Esophagus squamous epithelium (tissue), 5 donors: Measurements from ENCODE around the gene ZNF341. TPM values are rescaled to one million over a fixed set of nuclear protein-coding genes. Genes with fewer than 3 reads are reported as not detected.

Source experiments
- DNase-seq: peaks from one replicate; lab custom pipeline; 2025; lab: John Stamatoyannopoulos, UW
- H3K27ac ChIP-seq, 4 donors: fragments of 200-600 bp; sonication (generic); one replicate each; pipeline ENCODE4 v1.5.1; 2016 to 2019; ENCODE audit warnings: mild to moderate bottlenecking in 1 of 4
- H3K27me3 ChIP-seq, 4 donors: fragments of 200-600 bp; sonication (generic); 1 replicate in 3 of 4; 2 replicates in 1 of 4; pipeline versions ENCODE4 v1.5.1 to v1.6.0; 2017 to 2021; ENCODE audit warnings: antibody characterized with exemption in 1 of 4
- H3K36me3 ChIP-seq, 3 donors: fragments of 200-600 bp; sonication (generic); one replicate each; pipeline ENCODE4 v1.5.1; 2016 to 2019
- H3K4me1 ChIP-seq, 3 donors: fragments of 200-600 bp; sonication (generic); one replicate each; pipeline ENCODE4 v1.5.1; 2017 to 2019
- H3K4me3 ChIP-seq, 4 donors: fragments of 200-600 bp; sonication (generic); 1 replicate in 3 of 4; 2 replicates in 1 of 4; pipeline ENCODE4 v1.5.1; 2016 to 2019; ENCODE audit warnings: mild to moderate bottlenecking in 2 of 4, moderate library complexity in 1 of 4
- H3K9me3 ChIP-seq, 3 donors: fragments of 200-600 bp; sonication (generic); one replicate each; pipeline ENCODE4 v1.5.1; 2016 to 2019
- CTCF ChIP-seq, 6 experiments: fragments of 450-650 bp in 4 of 6; fragments of 200-600 bp in 2 of 6; sonication (generic) in 2 of 6; IDR thresholded peaks; one replicate each; pipeline ENCODE4 v1.5.1; 2016 to 2019; ENCODE audit warnings: antibody characterized with exemption in 6 of 6, mild to moderate bottlenecking in 4 of 6, moderate library complexity in 4 of 6
- POLR2A ChIP-seq, 4 donors: fragments of 450-650 bp; IDR thresholded peaks; one replicate each; pipeline ENCODE4 v1.6.1; 2017; ENCODE audit warnings: antibody characterized with exemption in 4 of 4, mild to moderate bottlenecking in 4 of 4, moderate library complexity in 3 of 4
- WGBS, 2 donors: methylation state at CpG; one replicate each; pipeline ENCODE4 v1.1.5; 2018; 5-methylcytosine and 5-hydroxymethylcytosine counted together
- intact Hi-C: fragments of 100-400 bp; cut with DNase I; formaldehyde crosslinking; loops from one replicate; pipeline ENCODE4 v1.15.0; 2022
- total RNA-seq, 4 donors: library from RNA; depleted of rRNA; stranded (reverse); fragments of >200 nt; gene quantifications; one replicate each; pipeline ENCODE4 v1.1.0, GENCODE V29; 2016
- donor health status: DM: yes; HTN: yes; CAD: no.

ZNF341 gene
- total RNA-seq, 4 donors from 2014 or later = 1.7 to 4.0 (median 3.2) TPM

DNA sequence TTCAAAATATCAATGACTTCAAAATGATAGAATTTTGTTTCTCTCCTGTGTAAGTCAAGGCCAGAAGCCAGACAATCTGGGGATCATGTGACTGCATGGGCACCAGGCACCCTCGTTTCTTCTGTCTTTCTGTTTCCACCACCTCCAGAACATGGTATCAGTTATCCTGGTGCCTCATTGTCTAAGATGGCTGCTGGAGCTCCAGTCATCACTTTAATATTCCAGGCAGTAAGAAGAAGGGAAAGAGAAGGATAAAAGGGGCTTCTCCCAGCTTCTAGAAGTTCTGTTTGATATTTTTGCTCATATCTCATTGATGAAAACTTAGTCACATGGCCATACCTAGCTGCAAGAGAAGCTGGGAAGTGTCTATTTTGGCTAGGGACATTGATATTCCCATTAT lies 25.7 kb downstream of the ZNF341 start:
- H3K4me3 ChIP-seq = no peak overlapping the region

GRCh38 chr20:33761698-33762250 lies 30.0 kb downstream of the ZNF341 start:
- no peak overlapping the region for H3K27ac ChIP-seq
- DNase-seq = no peak
- H3K4me1 ChIP-seq = no peaks in the 10 kb centered on the region
- H3K4me3 ChIP-seq = no peak overlapping the region
- no peak for TF ChIP-seq CTCF (IDR thresholded peaks at IDR 0.05)
- TF ChIP-seq POLR2A (IDR thresholded peaks at IDR 0.05) = no peak
- peaks cover 5 to 9% (median 8%) of the 10 kb centered on the region in 3 donors for H3K9me3 ChIP-seq
- intact Hi-C loops = no loop called here
- H3K36me3 ChIP-seq = peaks cover 0 to 57% (median 13%) of the 10 kb centered on the region in 3 donors
- H3K27me3 ChIP-seq = no peaks in the 10 kb centered on the region
- 96 to 98% methylated on average over 10 to 12 of the region's 13 CpGs for WGBS, 2 donors

More for the DNA sequence above, 25.7 kb downstream of the ZNF341 start:
- no peaks in the 10 kb centered on the region for H3K27me3 ChIP-seq
- no peaks in the 10 kb centered on the region for H3K4me1 ChIP-seq
- intact Hi-C loops = no loop called here
- peaks cover 0 to 81% (median 10%) of the 10 kb centered on the region in 3 donors for H3K36me3 ChIP-seq
- no peak overlapping the region for H3K27ac ChIP-seq
- no peak for DNase-seq
- TF ChIP-seq POLR2A (IDR thresholded peaks at IDR 0.05) (no peak), CTCF (IDR thresholded peaks at IDR 0.05) (no peak)
- H3K9me3 ChIP-seq = peaks cover 5 to 9% (median 8%) of the 10 kb centered on the region in 3 donors
- 89 to 91% methylated on average over 1 of the region's 1 CpG for WGBS, 2 donors

GRCh38 chr20:33765099-33765498 lies 33.3 kb downstream of the ZNF341 start:
- H3K4me1 ChIP-seq = no peaks in the 10 kb centered on the region

DNA sequence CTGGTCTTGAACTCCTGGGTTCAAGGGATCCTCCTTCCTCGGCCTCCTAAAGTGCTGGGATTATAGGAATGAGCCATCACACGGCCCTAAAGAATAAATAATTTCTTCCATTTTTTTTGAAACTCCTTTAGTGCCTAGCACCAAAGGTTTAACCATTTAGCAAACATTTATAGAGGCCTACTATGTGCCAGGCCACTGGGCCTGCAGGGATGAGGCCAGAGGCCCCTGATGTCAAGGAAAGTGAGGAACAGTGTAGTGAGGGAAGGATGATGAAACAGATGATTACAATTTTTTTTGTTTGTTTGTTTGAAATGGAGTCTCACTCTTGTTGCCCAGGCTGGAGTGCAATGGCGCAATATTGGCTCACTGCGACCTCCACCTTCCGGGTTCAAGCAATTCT lies 33.8 kb downstream of the ZNF341 start:
- H3K36me3 ChIP-seq = peaks cover 0 to 65% (median 6%) of the 10 kb centered on the region in 3 donors
- 84 to 95% methylated on average over 5 of the region's 5 CpGs for WGBS, 2 donors
- intact Hi-C loops = no loop called here
- no peaks in the 10 kb centered on the region for H3K4me1 ChIP-seq
- H3K4me3 ChIP-seq = no peak overlapping the region
- H3K9me3 ChIP-seq = no peaks in the 10 kb centered on the region
- DNase-seq = no peak
- no peak for TF ChIP-seq CTCF (IDR thresholded peaks at IDR 0.05)
- no peaks in the 10 kb centered on the region for H3K27me3 ChIP-seq
- no peak overlapping the region for H3K27ac ChIP-seq

More at GRCh38 chr20:33765099-33765498, 33.3 kb downstream of the ZNF341 start:
- intact Hi-C loops = no loop called here
- WGBS, 2 donors = 75 to 100% methylated on average over 1 to 2 of the region's 2 CpGs
- TF ChIP-seq CTCF (IDR thresholded peaks at IDR 0.05) (no peak), POLR2A (IDR thresholded peaks at IDR 0.05) (no peak)
- H3K9me3 ChIP-seq = no peaks in the 10 kb centered on the region
- H3K27ac ChIP-seq = no peak overlapping the region
- peaks cover 0 to 60% (median 6%) of the 10 kb centered on the region in 3 donors for H3K36me3 ChIP-seq
- no peak for DNase-seq
- H3K4me3 ChIP-seq = no peak overlapping the region
- no peaks in the 10 kb centered on the region for H3K27me3 ChIP-seq

GRCh38 chr20:33766686-33767085 lies 34.9 kb downstream of the ZNF341 start:
- Histone ChIP-seq H3K4me3 (no peak overlapping the region), H3K27me3 (no peaks in the 10 kb centered on the region), H3K9me3 (no peaks in the 10 kb centered on the region), H3K36me3 (peaks cover 0 to 69% (median 6%) of the 10 kb centered on the region in 3 donors), H3K4me1 (no peaks in the 10 kb centered on the region), H3K27ac (no peak overlapping the region)
- no peak for TF ChIP-seq POLR2A (IDR thresholded peaks at IDR 0.05)
- TF ChIP-seq CTCF (IDR thresholded peaks at IDR 0.05) = no peak
- no peak for DNase-seq
- intact Hi-C loops = no loop called here
- 92 to 96% methylated on average over 4 to 8 of the region's 9 CpGs for WGBS, 2 donors
